ENCODE measurements around the gene FICD.

Gene FICD

DNA sequence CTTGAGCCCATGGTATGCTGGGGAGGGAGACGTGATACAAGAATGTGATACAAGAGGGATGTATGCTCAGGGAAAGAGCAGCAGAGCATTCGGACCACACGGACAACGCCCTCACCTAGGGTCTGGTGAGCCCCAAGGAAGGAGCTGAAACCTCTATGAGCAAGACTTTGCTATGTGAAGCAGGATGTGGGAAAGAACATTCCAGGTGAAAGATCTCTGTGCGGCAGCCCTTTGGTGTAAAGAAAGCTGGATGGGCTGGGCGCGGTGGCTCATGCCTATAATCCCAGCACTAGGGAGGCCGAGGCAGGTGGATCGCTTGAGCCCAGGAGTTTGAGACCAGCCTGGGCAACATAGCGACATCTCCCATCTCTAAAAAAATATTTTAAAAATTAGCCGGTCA is 16.9 kb upstream of the FICD start:
- H3K4me3 ChIP-seq (ENCODE audit: low read depth, low read length), result no peak overlapping the region

DNA sequence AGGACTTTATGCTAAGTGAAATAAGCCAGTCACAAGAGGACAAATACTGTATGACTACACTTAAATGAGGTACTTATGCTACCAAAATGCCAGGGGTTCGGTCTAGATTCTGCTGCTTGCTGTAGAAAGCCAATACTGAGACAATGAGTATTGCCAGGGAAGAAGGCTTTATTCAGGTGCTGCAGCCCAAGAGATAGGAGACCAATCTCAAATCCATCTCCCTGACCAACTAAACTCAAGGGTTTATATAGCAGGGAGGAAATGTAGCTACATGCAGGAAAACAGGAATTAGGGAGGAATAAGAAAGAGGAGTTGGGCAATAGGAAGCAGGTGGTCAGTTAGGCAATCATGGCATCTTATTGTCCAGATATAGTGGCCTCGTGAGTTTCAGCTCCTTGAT is 12.2 kb upstream of the FICD start:
- no peak overlapping the region for H3K4me3 ChIP-seq (ENCODE audit: low read depth, low read length)

DNA sequence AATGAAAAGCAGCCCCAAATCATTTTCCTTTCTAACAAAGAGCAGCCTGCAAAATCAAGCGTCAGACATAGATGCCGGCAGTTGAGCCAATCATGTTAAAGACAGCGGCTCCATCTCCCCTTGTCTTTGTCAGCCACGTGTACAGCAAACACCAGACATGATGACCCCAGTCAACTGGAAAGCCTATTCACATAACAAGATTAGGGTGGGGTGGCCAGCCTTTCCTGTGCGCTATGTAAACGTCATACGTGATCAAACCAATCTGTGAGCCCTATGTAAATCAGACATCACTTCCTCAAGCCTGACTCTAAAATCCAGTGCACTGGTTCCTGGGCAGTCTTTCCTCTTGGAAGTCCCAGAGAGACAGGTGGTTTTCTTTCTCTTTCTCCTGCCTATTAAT is 9.9 kb upstream of the FICD start:
- H3K4me3 ChIP-seq (ENCODE audit: low read depth, low read length), result no peak overlapping the region

DNA sequence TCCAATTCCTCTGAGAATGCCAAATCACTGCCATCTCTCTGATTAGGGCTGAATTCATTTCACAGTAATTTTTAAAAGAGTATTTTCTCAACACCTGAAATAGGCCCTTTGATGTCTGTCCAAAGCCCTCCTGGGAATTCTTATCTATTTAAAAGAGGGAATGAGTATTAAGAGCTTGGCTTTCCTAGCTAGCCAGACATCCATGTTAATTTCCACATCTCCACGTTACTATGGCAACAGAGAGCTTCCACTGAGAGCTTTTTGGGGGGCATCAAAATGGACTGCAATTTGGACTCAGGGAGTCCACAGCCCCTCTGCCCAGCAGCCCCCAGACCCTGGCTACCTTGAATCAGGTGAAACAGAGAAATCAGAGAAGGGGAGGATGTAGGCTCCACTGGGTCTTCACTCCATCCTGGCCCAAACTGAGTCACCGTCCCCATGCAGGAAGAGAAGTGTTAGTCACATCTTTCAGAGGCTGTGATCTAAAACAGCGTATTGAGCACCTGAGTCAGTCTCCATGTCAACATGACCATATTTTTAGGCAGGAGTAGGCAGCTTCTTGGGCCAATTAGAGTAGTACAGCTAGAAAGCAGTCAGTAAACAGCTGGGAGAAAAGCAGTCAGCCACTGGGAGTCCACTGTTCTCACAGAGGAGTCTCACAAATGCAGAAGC is 7.0 kb upstream of the FICD start:
- no peak overlapping the region for H3K4me3 ChIP-seq (ENCODE audit: low read depth, low read length)

DNA sequence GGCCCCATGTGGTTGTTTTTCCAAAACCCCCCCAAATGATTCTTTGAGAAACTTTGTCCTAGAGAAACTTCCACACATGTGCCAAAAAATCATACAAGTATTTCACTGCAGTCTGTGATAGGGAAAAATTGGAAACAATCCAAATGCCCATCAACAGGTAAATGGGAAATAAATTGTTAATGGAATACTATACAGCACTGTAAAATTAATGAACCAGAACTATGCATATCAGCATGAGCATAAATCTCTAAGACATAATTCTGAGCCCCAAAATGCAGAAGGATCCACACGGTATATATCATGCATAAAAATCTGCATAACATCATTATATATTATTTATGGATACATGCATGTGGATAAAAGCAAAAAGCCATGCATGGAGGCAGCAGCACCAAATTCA is 5.3 kb upstream of the FICD start:
- H3K4me3 ChIP-seq (ENCODE audit: low read depth, low read length), result no peak overlapping the region

DNA sequence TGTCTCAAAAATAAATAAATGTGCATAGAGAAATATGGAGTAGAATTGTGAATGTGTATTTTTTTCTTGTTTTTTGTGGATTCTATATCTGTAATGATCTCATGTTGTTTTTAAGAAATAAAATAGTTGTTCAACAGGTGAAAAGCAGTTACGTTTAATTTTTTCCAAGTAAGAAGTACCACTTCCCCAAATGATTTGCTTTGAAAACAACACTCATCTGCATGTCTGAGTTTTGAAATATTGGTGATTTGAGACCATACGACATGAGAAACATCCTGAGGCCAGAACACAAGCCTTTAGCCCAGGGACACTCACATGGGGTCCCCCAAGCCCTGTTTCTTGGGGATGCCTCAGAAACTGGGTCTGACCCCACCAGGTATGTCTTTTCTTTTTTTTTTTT is 4.2 kb upstream of the FICD start:
- H3K4me3 ChIP-seq (ENCODE audit: low read depth, low read length), result no peak overlapping the region

DNA sequence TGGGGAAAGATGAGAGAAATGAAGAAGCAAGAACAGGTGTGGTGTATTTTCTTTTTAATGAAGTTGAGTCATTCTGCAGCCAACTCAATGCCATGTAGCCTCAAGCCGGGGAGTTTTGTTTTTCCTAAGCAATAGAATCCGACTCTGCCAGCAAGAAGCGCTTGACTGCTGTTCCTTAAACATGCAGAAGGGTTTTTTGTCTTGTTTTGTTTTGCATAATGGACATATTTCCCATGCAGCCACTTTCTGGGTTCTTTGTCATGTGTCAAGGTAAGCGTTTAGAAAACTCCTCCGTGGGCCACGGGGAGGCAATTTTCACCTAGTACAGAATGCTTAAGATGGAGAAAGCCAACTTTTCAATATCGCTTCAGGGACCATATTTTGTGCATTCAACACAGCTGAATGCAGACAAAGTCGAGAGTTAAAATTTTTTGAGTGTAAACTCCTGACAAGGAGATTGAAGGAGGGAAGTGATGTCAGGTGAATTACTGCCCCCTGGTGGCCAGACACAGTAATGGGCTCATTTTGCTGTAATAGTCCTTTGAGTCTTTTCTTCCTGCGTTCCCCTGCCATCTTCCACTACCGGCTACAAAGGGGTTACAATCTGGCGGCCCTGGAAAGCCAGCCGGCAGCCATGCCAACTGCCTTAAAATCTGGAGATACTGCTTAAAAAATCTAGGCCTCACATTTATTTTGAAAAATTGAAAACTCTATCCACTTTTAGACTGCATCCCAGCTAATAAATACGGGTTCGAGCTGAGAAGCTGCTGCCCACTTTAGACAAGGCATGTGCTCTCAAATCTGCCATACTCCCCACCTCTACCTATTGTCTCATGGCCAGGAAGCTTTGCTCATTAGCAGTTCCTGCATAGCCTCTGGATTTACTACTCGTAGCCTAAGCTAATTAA is 3.2 kb upstream of the FICD start:
- H3K4me3 ChIP-seq (ENCODE audit: low read depth, low read length), result no peak overlapping the region

DNA sequence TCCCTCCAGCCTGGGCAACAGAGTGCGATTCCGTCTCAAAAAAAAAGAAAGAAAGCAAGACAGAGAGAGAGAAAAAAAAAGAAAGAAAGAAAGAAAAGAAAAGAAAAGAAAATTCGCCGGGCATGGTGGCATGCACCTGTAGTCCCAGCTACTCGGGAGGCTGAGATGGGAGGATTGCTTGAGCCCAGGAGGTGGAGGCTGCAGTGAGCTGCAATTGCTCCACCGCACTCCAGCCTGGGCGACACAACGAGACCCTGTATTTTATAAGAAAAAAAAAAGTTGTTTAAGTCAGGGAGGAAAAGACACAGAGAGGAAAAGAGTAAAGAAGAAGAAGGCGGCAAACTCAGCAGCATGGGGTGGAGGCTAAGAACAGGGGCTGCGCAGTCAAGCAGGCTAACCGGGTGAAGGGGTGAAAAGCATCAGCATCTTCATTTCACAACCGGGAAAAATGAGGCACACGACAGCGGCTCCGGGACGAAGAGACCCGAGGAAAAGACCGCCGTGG is 557 bp upstream of the FICD start:
- H3K4me3 ChIP-seq (ENCODE audit: low read depth, low read length), result peak overlapping the region; percentile 30

DNA sequence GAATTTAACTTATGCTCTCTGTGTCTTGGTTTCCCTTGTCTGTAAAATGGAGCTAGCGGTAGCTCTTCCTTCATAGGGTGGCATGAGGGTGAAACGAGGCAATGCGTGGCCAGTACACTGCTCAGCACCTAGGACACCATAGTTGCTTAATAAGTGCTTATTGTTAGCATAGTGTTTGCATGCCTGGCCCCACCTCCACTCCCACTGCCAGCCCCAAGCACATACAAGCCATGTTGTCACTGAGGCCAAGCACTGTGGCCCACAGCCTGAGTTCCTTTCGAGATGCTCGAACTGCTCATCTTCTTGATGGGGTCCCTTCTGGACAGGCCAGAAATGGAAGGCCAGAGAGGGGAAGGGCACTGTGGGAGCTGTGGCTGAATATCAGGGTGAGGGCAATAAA is 839 bp downstream of the FICD start:
- H3K4me3 ChIP-seq (ENCODE audit: low read depth, low read length), result peak overlapping the region; percentile 87

DNA sequence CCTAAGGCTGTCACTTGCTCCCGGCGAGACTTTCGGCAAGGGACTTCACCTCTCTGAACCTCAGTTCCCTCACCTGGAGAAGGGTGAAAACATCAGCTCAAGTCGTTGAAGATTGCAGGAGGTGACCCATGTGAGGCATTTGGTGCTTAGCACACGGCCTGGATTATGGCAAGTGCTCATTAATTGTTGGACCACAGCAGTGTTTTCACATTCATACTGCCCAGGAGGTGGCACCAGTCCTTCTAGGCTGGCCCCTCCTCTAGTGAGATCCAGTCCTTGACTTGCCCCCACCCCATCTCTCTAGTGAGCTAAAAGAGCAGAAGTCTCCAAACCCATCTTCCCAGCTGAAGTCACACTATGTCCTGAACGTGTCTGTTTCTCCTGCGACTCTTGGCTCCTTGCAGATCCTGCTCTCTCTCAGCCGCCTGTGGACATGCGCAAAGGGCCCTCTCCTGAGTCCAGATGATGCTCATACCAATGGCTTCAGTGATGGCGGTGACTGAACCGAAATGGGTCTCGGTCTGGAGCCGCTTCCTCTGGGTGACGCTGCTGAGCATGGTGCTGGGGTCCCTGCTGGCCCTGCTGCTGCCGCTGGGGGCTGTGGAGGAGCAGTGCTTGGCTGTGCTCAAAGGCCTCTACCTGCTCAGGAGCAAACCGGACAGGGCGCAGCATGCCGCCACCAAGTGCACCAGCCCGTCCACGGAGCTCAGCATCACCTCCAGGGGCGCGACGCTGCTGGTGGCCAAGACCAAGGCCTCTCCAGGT is 1.6 kb downstream of the FICD start:
- no peak overlapping the region for H3K4me3 ChIP-seq (ENCODE audit: low read depth, low read length)

DNA sequence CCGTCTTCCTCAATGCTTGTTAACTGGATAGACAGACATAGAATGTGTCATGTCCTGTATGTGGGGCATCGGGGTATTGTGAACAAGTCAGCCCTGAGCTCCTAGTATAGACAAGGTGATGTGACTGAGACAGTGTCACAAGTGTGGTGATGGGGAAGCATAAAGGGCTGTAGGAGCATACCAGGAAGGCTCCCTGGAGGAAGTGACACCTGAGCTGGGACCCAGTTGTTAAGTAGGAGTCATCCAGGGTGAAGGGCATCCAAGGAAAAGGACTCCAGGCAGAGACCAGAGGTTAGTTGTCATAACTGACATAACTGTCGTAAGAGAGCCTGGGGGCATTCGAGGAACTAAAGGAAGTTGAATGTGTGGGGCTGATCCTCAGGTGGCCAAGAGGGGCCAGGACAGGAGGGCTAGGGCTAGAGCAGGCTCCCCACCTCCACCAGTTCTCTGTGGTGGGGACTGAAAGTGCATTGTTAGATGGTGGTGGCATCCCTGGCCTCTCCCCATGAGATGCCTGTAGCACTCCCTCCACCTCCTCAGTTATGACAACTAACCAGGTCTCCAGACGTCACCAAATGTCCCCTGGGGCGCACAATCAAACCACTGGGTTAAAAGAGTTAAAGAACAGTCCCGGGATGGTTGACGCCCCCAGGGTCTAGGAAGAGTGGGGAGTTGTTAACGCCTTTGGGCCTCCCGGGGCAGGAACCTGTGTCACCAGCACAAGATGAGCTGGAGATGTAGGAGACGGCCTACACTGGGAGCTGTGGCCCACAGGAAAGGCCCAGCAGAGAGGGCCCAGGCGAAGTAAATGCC is 2.4 kb downstream of the FICD start:
- H3K4me3 ChIP-seq (ENCODE audit: low read depth, low read length), result no peak overlapping the region

DNA sequence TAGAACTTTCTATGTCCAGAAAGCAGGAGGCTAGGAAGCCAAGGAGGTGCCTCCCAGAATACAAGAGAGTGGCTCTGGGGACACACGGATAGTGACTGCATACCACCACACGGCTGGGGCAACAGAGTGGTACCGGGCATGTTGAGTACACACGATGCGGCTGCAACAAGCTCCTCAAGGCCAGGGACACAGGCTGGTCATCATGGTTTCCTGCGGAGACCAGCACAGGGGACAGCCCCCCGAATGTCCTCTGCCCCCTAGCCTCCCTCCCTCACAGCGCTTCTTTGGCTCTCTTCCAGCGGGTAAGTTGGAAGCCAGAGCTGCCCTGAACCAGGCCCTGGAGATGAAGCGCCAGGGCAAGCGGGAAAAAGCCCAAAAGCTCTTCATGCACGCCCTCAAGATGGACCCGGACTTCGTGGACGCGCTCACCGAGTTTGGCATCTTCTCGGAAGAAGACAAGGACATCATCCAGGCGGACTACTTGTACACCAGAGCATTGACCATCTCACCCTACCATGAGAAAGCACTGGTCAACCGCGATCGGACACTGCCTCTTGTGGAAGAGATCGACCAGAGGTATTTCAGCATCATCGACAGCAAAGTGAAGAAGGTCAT is 3.1 kb downstream of the FICD start:
- no peak overlapping the region for H3K4me3 ChIP-seq (ENCODE audit: low read depth, low read length)

DNA sequence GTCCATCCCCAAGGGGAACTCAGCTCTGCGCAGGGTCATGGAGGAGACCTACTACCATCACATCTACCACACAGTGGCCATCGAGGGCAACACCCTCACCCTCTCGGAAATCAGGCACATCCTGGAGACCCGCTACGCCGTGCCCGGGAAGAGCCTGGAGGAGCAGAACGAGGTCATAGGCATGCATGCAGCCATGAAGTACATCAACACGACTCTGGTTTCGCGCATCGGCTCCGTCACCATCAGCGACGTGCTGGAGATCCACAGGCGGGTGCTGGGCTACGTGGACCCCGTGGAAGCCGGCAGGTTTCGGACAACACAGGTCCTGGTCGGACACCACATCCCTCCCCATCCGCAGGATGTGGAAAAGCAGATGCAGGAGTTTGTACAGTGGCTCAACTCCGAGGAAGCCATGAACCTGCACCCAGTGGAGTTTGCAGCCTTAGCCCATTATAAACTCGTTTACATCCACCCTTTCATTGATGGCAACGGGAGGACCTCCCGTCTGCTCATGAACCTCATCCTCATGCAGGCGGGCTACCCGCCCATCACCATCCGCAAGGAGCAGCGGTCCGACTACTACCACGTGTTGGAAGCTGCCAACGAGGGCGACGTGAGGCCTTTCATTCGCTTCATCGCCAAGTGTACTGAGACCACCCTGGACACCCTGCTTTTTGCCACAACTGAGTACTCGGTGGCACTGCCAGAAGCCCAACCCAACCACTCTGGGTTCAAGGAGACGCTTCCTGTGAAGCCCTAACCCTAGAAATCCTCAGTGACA is 3.8 kb downstream of the FICD start:
- no peak overlapping the region for H3K4me3 ChIP-seq (ENCODE audit: low read depth, low read length)

DNA sequence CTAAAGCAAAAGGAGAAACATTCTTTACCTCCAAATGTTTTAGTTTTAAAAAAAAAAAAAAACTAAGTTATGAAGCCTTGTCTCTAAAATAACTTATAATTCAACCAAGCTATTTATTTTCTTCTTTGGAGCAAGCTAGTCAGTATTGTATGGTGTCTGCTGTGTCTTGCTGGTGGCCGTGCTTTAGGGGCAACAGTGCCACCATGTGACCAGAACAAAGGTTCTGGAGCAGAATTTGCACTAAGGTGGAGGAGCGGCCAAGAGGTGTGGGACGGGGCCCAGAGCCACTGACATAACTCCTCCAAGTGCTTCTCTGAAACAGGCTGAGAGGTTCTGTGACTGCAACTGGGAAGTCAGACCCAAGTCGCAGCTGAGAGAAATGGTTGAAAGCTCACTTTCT is 4.5 kb downstream of the FICD start:
- H3K4me3 ChIP-seq (ENCODE audit: low read depth, low read length), result no peak overlapping the region

DNA sequence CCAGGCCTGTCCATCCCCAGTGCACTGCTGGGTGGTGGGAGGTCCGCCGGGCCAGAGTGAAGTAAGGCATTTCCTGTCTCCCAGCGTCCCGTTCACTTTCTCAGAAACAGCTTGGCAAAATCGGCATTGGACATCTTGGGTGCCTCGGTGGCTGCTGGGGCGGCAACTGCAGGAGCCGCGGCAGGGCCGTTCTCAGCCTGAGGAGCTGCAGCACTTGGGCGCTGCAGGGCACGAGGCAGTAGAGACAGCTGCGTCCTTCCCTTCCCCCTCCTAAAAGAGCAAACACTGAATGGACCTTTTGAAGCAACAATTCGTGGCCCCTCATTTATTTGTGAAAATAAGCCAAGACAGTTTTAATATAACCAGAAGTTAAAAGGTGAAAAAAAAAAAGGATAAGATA is 8.3 kb downstream of the FICD start:
- no peak overlapping the region for H3K4me3 ChIP-seq (ENCODE audit: low read depth, low read length)

DNA sequence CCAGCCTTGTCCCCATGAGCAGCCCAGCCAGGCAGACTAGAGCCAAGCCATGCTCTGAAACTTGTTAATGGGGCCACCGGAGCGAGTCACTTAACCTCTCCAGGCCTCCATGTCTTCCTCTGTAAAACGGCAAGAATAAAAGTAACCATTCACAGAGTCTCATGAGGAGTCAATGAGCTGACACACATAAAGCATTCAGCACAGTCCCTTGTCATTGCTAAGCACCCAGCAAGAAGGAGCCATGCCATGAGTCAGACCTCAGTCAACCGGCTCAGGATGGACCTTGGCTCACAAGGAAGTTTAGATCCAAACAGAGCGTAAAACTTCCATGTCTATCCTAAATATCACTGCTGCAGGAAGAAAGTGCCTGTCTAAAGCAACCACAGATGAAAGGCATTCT is 10.6 kb downstream of the FICD start:
- H3K4me3 ChIP-seq (ENCODE audit: low read depth, low read length), result no peak overlapping the region

DNA sequence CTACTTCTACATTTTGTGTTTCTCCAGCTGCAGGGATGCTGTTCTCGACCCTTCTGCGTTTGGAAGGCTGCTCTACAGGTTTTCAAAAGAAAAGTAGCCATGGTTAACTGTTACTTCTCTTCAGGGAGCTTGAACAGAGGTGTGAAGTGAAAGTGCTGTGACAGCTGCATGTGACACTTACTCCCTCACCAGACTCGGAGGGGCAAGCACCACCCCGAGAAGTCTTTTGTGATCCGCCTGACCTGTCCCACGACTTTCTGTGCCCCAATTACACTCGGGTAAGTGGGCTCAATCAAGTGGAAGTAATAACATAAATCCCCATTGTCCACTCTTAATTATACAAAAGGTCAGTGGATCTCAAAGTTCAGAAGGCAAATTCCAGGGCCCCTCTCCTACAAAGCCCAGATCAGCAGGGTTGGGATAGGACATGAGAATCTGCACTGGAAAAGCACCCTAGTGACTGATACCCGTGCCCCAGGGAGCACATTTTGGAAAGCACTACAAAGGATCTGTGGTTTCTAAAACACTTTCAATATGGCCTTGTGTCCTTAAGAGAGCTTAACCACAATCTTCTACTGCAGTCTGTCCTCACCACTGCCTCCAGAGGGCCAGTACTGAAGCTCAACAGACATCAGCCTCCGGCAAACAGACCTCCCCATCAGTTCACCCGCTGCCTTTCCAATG is 11.5 kb downstream of the FICD start:
- no peak overlapping the region for H3K4me3 ChIP-seq (ENCODE audit: low read depth, low read length)

DNA sequence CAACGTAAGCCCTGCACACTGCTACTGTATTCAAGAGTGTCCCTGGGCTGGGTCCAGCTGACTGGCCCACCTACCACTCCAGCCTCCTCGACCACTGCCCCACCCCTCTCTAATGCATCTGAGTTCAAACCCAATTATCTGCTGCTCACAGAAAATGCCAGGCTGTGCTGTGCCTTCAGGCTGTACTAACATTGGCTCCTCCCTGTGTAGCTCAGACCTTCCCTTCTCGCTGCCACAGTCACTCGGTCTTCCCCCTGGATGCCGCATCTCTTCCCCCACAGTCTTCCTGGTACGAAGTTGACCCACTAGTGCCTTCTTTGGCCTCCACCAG is 12.1 kb downstream of the FICD start:
- H3K4me3 ChIP-seq (ENCODE audit: low read depth, low read length), result no peak overlapping the region

DNA sequence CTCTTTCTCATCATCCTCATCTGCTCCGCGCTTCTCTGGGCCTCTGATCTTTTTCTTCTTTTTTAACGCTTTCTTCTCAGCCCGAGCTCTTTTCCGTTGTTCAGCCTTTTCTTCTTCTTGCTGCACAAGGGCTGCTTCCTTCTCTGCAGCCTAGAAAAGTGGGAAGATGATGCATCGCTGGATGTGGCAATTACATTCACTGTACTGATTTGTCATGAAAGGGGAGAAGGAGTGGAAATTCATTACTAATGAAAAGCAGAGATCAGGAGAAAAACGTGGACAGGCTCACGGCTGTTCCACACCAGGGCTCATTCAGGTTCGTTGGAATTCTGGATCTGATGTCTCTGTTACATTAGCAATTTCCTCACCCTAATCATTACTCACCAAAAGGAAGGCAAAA is 15.1 kb downstream of the FICD start:
- no peak overlapping the region for H3K4me3 ChIP-seq (ENCODE audit: low read depth, low read length)

Data from iPS-11a (cell line).